Measurements from ENCODE around the gene AUTS2.

The AUTS2 gene

DNA sequence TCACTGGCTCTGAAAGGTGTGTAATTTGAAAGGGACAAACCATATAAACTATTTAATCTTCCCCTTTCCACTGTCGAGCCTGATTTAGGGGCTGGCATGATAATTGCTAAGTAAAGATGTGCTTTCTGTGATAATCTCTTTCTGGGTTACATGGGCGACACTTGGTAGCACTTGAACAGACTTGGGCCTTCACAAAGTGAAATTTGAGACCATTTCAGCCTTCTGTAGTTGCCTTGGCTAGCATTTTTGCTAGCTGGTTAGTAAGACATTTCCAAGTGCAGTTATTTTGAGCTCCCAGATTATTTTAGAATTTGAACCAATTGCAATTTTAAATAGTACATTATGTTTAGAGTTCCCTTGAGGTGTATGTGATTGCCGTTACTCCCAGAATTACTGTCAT lies 1101.0 kb downstream of the AUTS2 start:
- no peak overlapping the region for H3K4me3 ChIP-seq (replicated peaks; ENCODE audit: low read depth, low read length)
- TF ChIP-seq, protein P1, sequence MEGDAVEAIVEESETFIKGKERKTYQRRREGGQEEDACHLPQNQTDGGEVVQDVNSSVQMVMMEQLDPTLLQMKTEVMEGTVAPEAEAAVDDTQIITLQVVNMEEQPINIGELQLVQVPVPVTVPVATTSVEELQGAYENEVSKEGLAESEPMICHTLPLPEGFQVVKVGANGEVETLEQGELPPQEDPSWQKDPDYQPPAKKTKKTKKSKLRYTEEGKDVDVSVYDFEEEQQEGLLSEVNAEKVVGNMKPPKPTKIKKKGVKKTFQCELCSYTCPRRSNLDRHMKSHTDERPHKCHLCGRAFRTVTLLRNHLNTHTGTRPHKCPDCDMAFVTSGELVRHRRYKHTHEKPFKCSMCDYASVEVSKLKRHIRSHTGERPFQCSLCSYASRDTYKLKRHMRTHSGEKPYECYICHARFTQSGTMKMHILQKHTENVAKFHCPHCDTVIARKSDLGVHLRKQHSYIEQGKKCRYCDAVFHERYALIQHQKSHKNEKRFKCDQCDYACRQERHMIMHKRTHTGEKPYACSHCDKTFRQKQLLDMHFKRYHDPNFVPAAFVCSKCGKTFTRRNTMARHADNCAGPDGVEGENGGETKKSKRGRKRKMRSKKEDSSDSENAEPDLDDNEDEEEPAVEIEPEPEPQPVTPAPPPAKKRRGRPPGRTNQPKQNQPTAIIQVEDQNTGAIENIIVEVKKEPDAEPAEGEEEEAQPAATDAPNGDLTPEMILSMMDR (IDR thresholded peaks at IDR 0.05; ENCODE audit: low read depth, low read length, missing control alignments): no peak
- no peak for DNase-seq (ENCODE audit: extremely low read depth, low read depth)

DNA sequence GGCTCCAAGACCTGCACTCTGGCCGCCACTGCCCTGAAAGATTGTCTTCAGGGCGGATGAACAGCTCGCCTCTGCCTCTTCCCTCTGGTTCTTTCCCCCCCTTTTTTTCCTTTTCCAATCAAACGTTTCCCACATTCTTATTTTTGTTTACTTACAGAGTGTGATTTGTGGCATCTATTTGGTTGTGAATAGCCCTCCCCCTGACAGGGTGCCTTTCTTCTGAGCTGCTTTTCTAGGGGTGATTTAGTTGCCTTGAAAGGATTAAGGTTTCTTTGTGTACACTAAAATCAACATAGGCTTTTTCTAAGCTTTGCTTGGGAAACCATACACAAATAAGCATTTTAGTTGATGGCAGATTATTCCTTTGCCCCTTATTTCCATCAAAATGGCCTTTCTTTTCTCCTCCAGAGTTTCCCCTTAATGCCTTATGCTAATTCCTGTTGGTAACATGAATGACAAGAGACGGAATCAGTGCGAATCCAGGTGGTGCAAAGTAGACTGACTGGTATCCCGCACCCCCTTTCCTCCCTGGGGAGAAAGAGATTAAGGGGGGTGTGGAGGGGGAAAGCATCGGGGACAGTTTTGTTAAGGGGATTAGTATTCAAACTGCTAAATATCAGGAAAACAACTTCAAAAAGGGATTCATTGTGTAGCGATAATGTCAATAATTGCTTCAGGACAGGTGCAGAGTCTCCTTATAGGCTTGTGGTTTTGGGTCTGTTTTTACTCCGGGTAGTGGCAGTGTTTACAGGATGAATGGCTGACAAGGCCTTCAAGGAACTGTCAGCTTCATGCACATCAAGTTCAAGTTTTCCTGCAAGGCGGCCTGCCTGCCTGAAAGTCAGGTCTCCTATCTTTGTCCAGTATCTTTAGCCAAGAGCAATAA lies 1102.0 kb downstream of the AUTS2 start:
- TF ChIP-seq, protein P1 (IDR thresholded peaks at IDR 0.05; ENCODE audit: low read depth, low read length, missing control alignments): no peak
- H3K4me3 ChIP-seq (replicated peaks; ENCODE audit: low read depth, low read length): no peak overlapping the region
- no peak for DNase-seq (ENCODE audit: extremely low read depth, low read depth)

DNA sequence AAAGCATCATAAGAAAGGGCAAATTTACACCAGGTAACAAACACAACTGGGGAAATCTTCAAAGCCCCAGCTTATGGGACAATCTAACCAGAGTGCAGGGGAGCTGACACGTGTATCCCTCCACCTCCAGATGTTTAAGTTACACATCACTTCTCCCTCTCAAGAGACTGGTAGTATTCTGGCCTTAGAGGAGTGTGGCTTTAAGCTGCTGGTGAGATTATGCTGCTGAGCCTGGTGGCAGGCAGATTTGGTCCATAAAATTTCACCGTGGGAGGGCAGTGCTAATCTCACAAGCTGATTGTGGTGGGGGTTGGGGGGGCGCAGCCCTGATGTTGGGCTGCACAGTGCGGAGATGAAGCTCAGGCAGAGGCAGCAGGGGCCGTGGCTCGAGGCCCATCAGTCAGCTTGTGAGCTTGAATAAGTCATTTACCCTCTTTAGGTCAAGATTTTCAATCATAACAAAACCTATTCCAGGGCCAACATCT lies 1102.7 kb downstream of the AUTS2 start:
- TF ChIP-seq, protein P1 (IDR thresholded peaks at IDR 0.05; ENCODE audit: low read depth, low read length, missing control alignments): no peak
- no peak for DNase-seq (ENCODE audit: extremely low read depth, low read depth)
- H3K4me3 ChIP-seq (replicated peaks; ENCODE audit: low read depth, low read length): no peak overlapping the region

DNA sequence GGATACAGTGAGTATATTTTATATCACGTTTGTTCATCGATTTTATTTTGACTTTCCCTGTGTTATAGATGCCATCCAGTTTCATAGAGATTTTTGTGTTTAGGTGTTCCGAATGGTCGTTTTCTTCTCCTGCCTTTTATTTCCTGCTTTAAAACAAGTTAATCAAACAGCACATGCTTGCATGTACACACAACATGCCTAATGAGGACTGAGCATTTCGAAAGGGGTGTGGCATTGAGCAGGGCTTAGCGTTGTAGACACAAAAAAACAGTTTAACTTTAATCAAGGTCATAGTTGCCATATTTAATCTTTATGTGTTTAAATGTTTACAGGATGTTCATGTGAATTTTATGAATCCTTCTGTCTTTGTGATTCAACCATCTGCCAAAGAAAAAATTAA lies 1103.2 kb downstream of the AUTS2 start:
- H3K4me3 ChIP-seq (replicated peaks; ENCODE audit: low read depth, low read length): no peak overlapping the region
- no peak for DNase-seq (ENCODE audit: extremely low read depth, low read depth)
- TF ChIP-seq, protein P1 (IDR thresholded peaks at IDR 0.05; ENCODE audit: low read depth, low read length, missing control alignments): no peak

DNA sequence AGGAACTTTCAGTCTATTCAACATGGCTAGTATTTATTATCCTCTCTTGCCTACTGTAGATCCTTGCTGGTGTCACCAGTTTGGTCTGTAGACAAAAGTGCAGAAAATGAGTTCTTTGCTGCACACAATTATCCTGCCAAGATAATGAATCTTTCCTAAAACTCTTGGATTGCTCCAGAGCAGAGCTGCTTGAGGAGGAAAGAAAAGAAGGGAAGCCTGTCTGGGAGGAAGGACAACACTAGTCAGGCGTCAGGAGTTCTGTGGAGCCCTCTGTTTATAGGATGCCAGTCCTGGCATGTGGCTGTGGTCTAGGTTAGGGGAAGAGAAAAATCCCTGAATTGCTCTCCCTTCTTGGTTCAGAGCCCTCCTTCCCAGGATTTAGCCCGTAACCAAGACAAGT lies 1103.7 kb downstream of the AUTS2 start:
- DNase-seq (ENCODE audit: extremely low read depth, low read depth): no peak
- TF ChIP-seq, protein P1 (IDR thresholded peaks at IDR 0.05; ENCODE audit: low read depth, low read length, missing control alignments): no peak
- no peak overlapping the region for H3K4me3 ChIP-seq (replicated peaks; ENCODE audit: low read depth, low read length)

DNA sequence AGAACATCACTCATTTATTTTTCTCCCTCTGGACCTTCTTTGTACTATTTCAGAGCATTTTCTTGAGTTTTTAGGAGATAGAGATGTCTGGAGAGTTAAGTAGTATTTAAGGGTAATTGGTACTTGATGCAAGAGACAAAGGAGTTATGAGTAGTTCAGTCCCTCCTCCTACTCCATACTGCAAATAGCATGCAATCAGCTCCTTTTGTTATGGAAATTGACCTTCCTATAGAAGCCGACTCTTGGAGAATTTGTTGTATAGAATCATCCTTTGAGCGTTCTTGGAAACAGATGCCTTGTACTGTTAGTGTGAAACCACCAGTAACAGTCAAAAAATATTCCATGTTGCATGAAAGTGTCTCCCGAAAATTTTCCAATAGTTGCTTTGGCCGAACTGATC lies 1105.5 kb downstream of the AUTS2 start:
- TF ChIP-seq, protein P1 (IDR thresholded peaks at IDR 0.05; ENCODE audit: low read depth, low read length, missing control alignments): no peak
- no peak for DNase-seq (ENCODE audit: extremely low read depth, low read depth)
- no peak overlapping the region for H3K4me3 ChIP-seq (replicated peaks; ENCODE audit: low read depth, low read length)

All from HFF-Myc (cell line).